HepG2 (cell line): ENCODE measurements around the gene TUBB4B. TPM values are rescaled to one million over a fixed set of nuclear protein-coding genes. Genes with fewer than 3 reads are reported as not detected.
A peak's percentile ranks its signal among the peaks of the same experiment; 100 is the strongest.

Experiments
- ARNT ChIP-seq: fragments of 450-650 bp; IDR thresholded peaks from 2 replicates; pipeline ENCODE4 v1.6.1; 2017
- BHLHE40 ChIP-seq: IDR thresholded peaks from 2 replicates; pipeline ENCODE4 v1.6.1; 2011; ENCODE audit warnings: low read length, improper control_type of control experiment
- CSRNP1 ChIP-seq: sonication (generic); formaldehyde crosslinking; IDR thresholded peaks from 2 replicates; pipeline ENCODE4 v1.8.1; 2023; ENCODE audit warnings: mild to moderate bottlenecking, missing genetic modification reagents
- EEA1 ChIP-seq: sonication (generic); formaldehyde crosslinking; IDR thresholded peaks from 2 replicates; pipeline ENCODE4 v1.5.1; 2020; ENCODE audit warnings: mild to moderate bottlenecking, missing genetic modification reagents, borderline replicate concordance
- GLI4 ChIP-seq: sonication (generic); formaldehyde crosslinking; IDR thresholded peaks from 2 replicates; pipeline ENCODE4 v1.5.1; 2020; ENCODE audit warnings: missing genetic modification reagents, mild to moderate bottlenecking, moderate library complexity, borderline replicate concordance
- LCORL ChIP-seq, 2 experiments: fragments of 450-650 bp in 1 of 2; sonication (generic) in 1 of 2; formaldehyde crosslinking in 1 of 2; IDR thresholded peaks; 2 replicates each; pipeline versions ENCODE4 v1.5.0 to v1.6.1; 2017 to 2020; ENCODE audit warnings: antibody characterized with exemption in 1 of 2, missing genetic modification reagents in 1 of 2
- MYC ChIP-seq: sonication (generic); formaldehyde crosslinking; IDR thresholded peaks from 2 replicates; pipeline ENCODE4 v1.9.0; 2021; ENCODE audit warnings: missing genetic modification reagents, borderline replicate concordance
- PRDM4 ChIP-seq: sonication (generic); formaldehyde crosslinking; IDR thresholded peaks from 2 replicates; pipeline ENCODE4 v1.9.0; 2021; ENCODE audit warnings: missing genetic modification reagents, borderline replicate concordance
- SNAPC5 ChIP-seq: sonication (generic); formaldehyde crosslinking; IDR thresholded peaks from 2 replicates; pipeline ENCODE4 v1.8.1; 2023; ENCODE audit warnings: mild to moderate bottlenecking, missing genetic modification reagents, borderline replicate concordance
- SP4 ChIP-seq: sonication (generic); formaldehyde crosslinking; IDR thresholded peaks from 2 replicates; pipeline ENCODE4 v1.8.1; 2023; ENCODE audit warnings: mild to moderate bottlenecking, missing genetic modification reagents
- TEAD3 ChIP-seq: optimal IDR thresholded peaks from 2 replicates; pipeline ENCODE3; 2016; ENCODE audit warnings: borderline replicate concordance
- ZNF138 ChIP-seq: sonication (generic); formaldehyde crosslinking; IDR thresholded peaks from 2 replicates; pipeline ENCODE4 v1.5.0; 2020; ENCODE audit warnings: mild to moderate bottlenecking, low read depth, missing genetic modification reagents
- ZNF326 ChIP-seq: sonication (generic); formaldehyde crosslinking; IDR thresholded peaks from 2 replicates; pipeline ENCODE4 v1.4.0; 2020; ENCODE audit warnings: missing genetic modification reagents, borderline replicate concordance
- ZNF552 ChIP-seq: sonication (generic); formaldehyde crosslinking; IDR thresholded peaks from 2 replicates; pipeline ENCODE4 v1.9.0; 2022; ENCODE audit warnings: missing genetic modification reagents, mild to moderate bottlenecking, borderline replicate concordance
- ZNF619 ChIP-seq: sonication (generic); formaldehyde crosslinking; IDR thresholded peaks from 2 replicates; pipeline ENCODE4 v1.4.0; 2020; ENCODE audit warnings: mild to moderate bottlenecking, missing genetic modification reagents
- ZSCAN21 ChIP-seq: sonication (generic); formaldehyde crosslinking; IDR thresholded peaks from 2 replicates; pipeline ENCODE4 v1.8.0; 2022; ENCODE audit warnings: mild to moderate bottlenecking, missing genetic modification reagents, moderate library complexity, borderline replicate concordance
- ZSCAN5A ChIP-seq: sonication (generic); formaldehyde crosslinking; IDR thresholded peaks from 2 replicates; pipeline ENCODE4 v1.8.0; 2022; ENCODE audit warnings: mild to moderate bottlenecking, missing genetic modification reagents, borderline replicate concordance
- polyA plus RNA-seq, 8 experiments: library from polyadenylated mRNA; depleted of rRNA in 3 of 8; stranded (reverse) in 7 of 8; unstranded in 1 of 8; fragments of >200 nt; fragmentation: Illumina TruSeq in 4 of 8; extraction: Trizol in 4 of 8; gene quantifications; 2 replicates each; pipeline versions ENCODE4 v1.2.1 to v1.2.3, GENCODE V29; 2011 to 2016; ENCODE audit warnings: low read depth in 4 of 8, missing spikeins in 1 of 8, mixed read lengths in 1 of 8; ENCODE audit not compliant: insufficient read depth in 1 of 8
- total RNA-seq, 5 experiments: library from RNA; depleted of rRNA; stranded (reverse); fragments of >200 nt; fragmentation: Illumina TruSeq; extraction: Trizol; gene quantifications; 2 replicates each; pipeline ENCODE4 v1.2.3, GENCODE V29; 2016; ENCODE audit warnings: low read depth in 1 of 5

TUBB4B gene
- total and polyA plus RNA-seq, 2 of the 13 experiments (the other 11 are each of a cell fraction or from before 2014, with no cell fraction given): 182 to 412 TPM

- TF ChIP-seq ZNF326 (CRISPR knock-in tag) (no peak), ARNT (no peak), PRDM4 (CRISPR knock-in tag) (no peak), TEAD3 (no peak), CSRNP1 (CRISPR knock-in tag) (no peak; the same call in 1 of the 2 replicates), ZSCAN21 (peak; percentile 11; the same call in 1 of the 2 replicates), SP4 (CRISPR knock-in tag) (peak; percentile 65), SNAPC5 (CRISPR knock-in tag) (no peak), EEA1 (CRISPR knock-in tag) (no peak), LCORL (IDR thresholded peaks at IDR 0.05) (no peak), LCORL (CRISPR knock-in tag; IDR thresholded peaks at IDR 0.05) (peak; percentile 88; the same call in 1 of the 2 replicates), GLI4 (CRISPR knock-in tag) (peak; percentile 73; the same call in 1 of the 2 replicates), ZNF138 (CRISPR knock-in tag) (no peak), BHLHE40 (peak; percentile 51), ZNF552 (CRISPR knock-in tag) (peak; percentile 55; the same call in 1 of the 2 replicates), ZSCAN5A (CRISPR knock-in tag) (no peak), ZNF619 (CRISPR knock-in tag) (no peak; the same call in 1 of the 2 replicates), MYC (CRISPR knock-in tag) (peak; percentile 60; the same call in 1 of the 2 replicates)
These were observed 4.7 kb upstream of the TUBB4B start (continued) for GRCh38 chr9:137236238-137236935.
